Stimulated activated CD4-positive, alpha-beta T cell treated with anti-CD3 and anti-CD28 coated beads, TNF-alpha, amount 100 ng/mL, for 1 hour (primary cell): Measurements from ENCODE around the gene LAMB3.
A peak's percentile ranks its signal among the peaks of the same experiment; 100 is the strongest.

ENCODE experiments used
- DNase-seq, 3 donors: peaks; one replicate each; pipeline ENCODE4 v3.0.0-alpha.2; 2020; ENCODE audit warnings: low read depth in 3 of 3, low spot score in 1 of 3

LAMB3 gene

GRCh38 chr1:209662879-209663327 lies 10.7 kb upstream of the LAMB3 start:
- DNase-seq: no peak

- DNase-seq: no peak
Observed at GRCh38 chr1:209661071-209661470, 8.8 kb upstream of the LAMB3 start.

DNA sequence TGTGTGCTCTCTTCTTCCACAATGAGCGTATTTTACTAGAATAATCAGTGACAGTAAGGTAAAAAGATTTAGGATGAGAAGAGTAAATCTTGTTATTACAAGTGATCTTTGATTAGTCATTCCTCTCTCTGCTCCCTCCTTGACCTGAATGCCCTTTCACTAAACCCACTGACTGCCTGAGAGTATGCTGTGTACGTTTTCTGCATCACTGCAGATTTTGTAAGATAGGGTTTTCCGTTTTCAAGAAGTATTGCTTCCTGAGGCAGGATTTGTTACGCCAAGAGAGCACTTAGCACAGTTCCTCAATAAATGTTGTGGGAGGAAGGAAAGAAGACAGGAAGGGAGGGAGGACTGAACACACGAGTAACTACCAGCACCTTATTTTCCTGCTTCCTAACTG lies 7.7 kb upstream of the LAMB3 start:
- no peak for DNase-seq

- DNase-seq: no peak
Observed at GRCh38 chr1:209657918-209658317, 5.7 kb upstream of the LAMB3 start.

DNA sequence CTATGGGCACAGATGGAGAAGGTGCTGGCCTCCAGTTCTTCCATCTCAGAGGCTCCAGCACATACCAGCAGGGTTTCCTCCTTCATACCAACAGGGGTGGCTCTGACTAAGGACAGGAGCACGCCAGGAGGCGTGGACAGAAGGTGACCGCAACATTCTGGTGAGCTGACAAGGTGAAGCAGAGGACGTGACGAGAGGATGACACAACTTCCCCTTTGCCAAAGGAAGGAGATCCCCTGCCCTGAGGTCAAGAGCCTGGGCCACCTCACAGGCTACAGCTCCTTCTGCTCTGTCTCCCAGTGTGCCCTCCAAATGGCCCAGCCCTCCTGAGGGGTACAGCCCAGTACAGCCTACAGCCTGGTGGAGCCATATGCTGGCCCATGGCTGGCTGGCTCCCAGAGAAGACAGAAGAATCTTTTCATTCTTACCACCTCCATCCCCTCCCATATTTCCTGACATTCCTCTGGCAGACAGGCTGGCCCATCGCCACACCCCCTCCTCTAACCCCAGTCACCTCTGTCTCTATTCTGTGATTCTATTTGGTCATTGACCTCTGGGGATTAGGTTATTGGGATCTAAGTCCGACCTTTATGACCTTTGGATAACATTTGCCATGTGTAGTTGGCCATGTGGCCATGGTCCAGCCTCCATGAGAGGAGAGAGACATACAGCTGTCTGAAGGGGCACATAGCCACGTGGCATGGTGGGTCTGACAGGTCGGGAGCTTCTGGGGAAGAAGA lies 5.1 kb upstream of the LAMB3 start:
- DNase-seq: no peak

- no peak for DNase-seq
Observed at GRCh38 chr1:209655411-209656231, 3.4 kb upstream of the LAMB3 start.

DNA sequence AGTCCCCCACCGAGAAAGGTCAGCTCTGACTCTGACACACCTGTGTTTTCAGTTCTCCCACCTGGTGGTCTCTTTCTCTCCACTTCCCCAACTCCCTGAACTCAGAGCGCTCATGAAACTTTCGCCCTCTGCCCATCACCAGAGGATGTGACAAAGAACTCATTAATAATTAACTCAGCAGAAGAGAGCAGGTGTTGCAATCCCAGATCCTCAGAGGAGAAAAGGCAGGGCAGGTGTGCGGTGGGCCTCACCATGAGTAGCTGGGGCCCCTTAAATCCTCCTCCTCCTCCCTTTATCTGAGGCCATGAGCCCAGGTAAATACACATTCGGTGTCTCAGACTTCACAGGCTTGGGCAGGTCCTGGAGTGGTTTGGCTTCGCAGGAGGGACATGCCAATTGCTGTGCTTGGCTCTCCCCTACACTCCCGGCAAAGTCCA lies 1.7 kb upstream of the LAMB3 start:
- no peak for DNase-seq

DNA sequence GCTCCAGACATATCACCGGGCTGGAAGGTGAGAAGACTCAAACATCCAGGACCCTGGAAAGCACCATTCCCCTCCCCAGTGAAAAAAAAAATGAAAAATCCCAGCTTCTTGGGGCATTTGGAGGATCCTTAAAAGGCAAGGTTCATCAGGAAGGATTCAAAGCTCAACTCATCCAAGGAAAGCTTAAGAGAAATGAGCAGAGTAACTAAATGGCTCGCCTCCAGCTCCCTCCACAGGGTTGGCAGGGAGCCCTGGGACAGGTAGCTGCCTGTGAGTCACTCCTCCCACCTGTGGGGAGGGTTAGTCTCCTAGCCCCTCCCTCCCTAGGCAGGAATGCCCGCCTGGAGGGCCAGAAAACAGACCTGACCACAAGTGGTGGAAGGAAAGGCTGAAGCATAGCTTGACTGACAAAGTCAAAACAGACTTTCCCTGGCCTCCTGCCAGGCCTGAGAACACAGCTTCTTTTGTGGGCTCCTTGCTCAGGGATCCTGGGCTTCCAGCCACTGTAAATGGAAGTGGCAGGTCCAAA lies 712 bp upstream of the LAMB3 start:
- peak in 1 of 3 donors; percentile 12 for DNase-seq

DNA sequence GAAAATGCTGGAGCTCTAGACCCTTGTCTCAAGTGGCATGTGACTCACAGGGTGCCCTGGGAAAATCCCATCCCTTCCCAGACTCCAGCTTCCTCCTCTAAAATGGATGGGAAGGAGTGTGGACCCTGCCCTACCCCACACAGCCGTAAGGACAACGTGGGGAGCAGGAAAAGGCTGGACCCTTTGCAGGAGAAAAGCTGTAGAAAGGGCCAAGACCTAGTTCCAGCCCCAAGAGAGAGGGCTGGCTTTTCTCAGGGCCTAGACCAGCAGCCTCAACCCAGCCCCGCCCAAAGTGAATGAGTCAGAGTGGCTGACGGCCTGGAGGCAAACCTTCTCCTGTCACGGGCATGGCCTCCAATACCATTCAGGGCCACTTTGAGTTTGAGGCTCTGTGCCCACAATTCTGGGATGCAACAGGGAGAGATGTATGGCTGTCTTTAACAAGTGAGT lies 1.1 kb downstream of the LAMB3 start:
- DNase-seq: peak in 1 of 3 donors; percentile 27

- DNase-seq: no peak
Observed at GRCh38 chr1:209650454-209650853, 1.8 kb downstream of the LAMB3 start.

DNA sequence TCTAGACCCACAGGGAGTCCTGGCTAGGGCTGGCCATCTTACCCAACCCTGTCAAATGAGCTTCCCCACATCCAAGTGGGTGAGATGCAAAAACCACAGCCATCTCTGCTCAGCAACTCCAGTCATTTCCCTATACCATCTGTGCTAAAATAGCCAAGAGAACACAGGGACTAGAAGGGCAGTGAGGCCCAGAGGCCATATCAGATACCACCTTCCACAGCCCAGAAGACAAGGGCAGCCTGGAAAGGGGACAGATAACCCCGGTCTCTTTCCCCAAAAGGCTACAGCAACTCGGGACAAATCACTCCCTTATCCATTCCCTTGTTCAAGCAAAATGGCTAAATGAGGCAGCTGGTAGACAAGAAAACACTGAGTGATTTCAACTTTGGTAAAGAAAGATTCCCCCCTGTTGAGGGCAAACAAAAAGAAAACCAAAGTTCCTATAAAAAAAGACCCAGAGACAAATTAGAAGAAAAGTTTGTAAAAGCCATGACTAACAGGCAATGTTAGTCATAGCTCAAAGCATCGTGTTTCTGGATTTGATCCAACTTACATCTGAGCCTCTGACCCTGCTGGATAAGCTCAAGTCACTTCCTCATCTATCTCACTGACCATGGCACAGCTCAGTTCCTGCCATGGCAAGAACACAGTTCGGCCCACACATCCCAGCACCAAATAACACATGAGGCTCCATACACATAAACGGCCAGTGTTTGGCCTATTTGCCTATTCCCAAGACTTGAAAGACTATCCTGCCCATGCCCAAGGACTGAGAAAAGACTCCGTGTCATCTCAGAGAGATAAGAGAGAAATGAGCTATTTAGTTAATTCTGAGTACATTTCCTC lies 3.1 kb downstream of the LAMB3 start:
- DNase-seq: no peak

- no peak for DNase-seq
Observed at GRCh38 chr1:209648346-209648745, 3.9 kb downstream of the LAMB3 start.

DNA sequence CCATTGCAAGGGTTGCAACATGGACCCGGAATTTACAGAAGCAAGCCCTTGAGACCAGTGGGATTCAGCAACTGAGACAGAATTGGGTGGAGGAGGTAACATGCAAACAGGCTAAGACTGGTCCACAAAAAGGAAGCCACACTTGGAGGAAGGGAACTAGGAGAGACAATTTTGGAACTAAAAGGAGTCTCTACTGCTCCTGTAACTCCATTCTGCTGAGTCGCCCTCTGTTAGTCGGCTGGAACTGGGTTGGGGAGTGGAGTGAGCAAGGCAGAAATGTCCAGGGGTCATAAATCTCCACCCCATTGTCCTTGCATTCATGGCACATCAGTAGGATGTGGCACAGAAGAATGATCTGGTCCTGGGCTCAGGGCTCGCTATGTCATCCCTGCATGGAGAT lies 5.1 kb downstream of the LAMB3 start:
- DNase-seq: no peak

DNA sequence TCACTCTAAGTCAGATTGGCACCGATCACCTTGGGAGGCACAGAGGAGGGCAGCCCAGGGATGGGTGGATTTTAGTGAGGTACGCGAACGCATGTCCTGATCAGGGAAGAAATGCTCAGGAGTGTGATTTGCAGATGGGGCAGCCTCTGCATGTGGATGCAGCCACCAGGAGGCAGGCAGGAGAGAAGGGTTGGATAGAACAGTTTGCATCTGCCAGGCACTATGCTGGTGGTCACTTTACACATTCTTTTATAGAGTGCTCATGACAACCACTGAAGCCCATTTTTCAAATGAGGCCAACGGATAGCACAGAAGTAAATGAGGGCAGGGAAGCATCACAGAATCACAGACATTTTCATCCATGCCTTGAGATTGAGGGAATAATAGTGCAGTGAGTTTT lies 5.7 kb downstream of the LAMB3 start:
- DNase-seq: no peak

DNA sequence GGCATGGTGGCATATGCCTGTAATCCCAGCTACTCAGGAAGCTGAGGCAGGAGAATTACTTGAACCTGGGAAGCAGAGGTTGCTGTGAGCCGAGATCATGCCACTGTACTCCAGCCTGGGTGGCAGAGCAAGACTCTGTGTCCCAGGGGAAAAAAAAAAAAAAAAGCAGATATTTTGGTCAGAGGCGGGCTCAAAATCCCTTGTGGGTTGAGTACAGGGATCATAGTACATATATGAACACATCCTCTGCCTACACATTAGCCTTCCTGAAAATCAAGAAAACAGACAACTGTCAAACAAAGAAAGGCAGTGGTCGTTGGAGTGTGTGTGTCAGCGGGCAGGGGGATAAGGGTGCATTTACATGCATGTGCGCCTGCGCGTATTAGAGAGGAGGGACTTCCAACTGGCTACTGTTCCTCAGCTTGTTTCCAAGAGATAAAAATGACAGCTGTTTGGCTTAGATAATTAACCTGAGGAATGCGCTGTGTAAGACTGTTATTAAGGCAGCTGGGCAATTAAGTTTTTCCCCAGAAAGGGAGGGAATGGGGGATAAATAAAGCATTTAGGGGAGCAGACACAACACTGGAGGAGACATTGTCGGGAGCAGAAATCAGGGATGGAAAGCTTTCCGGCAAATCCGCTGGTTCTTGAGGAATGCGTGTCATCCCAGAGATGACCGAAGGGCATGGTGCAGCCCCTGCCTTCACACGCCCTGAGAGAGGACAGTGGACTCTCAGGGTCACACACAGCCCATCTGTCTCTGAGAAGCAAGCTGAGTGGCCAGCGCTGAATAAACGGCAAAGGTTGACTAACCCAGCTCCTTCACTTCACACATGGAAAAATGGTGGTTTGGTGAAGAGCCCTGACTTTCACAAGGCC lies 6.4 kb downstream of the LAMB3 start:
- no peak for DNase-seq

- DNase-seq: no peak
Observed at GRCh38 chr1:209643285-209644020, 8.8 kb downstream of the LAMB3 start.

DNA sequence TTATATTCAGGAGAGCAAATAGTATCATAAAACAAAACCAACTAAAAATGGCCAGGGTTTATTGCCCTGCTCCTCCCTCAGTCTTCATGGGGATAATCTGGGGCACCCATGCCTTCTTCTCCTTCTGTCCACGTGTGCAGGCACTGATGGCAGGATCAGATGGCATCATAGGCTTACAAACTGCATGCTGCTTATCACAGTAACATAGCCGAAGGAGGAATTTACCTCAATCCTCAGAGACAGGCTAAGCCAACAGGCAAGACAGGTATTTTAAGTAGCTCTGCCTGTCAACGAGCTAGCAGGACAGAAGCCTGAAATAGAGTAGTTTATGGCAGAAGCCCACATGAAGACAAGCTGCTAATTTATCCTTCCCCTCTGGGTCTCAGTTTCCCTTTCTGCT lies 9.4 kb downstream of the LAMB3 start:
- DNase-seq: no peak

DNA sequence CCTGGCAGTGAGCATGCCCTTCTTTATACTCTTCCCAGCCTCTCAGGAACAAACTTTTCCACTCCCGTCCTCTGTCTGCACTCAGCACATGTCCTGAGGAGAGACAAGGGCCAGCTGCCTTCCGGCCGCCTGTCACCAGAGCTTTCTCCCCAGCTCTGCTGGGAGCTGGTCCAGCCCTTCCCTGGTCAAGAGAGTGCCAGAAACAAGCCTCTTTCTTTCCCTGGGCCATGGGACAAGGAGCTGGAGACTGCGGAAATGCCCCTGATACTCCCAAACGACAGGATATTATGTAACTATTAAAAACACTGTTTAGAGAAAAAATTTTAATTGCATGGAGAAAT lies 10.4 kb downstream of the LAMB3 start:
- no peak for DNase-seq

- no peak for DNase-seq
Observed at GRCh38 chr1:209635850-209636249, 16.4 kb downstream of the LAMB3 start.
